HG03565 (cell line): ENCODE results near the gene BTBD10.
A peak's percentile ranks its signal among the peaks of the same experiment; 100 is the strongest.

Source experiments
- ATAC-seq: cut with Tn5 transposase; IDR thresholded peaks from one replicate; pipeline ENCODE4 v1.9.1; 2021; ENCODE audit warnings: mild to moderate bottlenecking, moderate library complexity; ENCODE audit not compliant: unreplicated experiment

The BTBD10 gene

GRCh38 chr11:13376838-13377237 lies 86.2 kb downstream of the BTBD10 start:
- no peak for ATAC-seq

GRCh38 chr11:13376402-13376801 lies 86.6 kb downstream of the BTBD10 start:
- no peak for ATAC-seq

- ATAC-seq, result no peak
Observed at GRCh38 chr11:13375798-13376197, 87.2 kb downstream of the BTBD10 start.

GRCh38 chr11:13373216-13373615 lies 89.8 kb downstream of the BTBD10 start:
- ATAC-seq, result no peak

GRCh38 chr11:13368041-13368446 lies 95.0 kb downstream of the BTBD10 start:
- ATAC-seq, result no peak

GRCh38 chr11:13367115-13367514 lies 95.9 kb downstream of the BTBD10 start:
- no peak for ATAC-seq

- no peak for ATAC-seq
Observed at GRCh38 chr11:13366266-13367026, 96.6 kb downstream of the BTBD10 start.

GRCh38 chr11:13364388-13364787 lies 98.6 kb downstream of the BTBD10 start:
- ATAC-seq, result no peak

GRCh38 chr11:13362596-13363109 lies 100.4 kb downstream of the BTBD10 start:
- ATAC-seq, result no peak

- ATAC-seq, result no peak
Observed at GRCh38 chr11:13358596-13359270, 104.3 kb downstream of the BTBD10 start.

GRCh38 chr11:13357232-13357631 lies 105.8 kb downstream of the BTBD10 start:
- ATAC-seq, result no peak

GRCh38 chr11:13355191-13355590 lies 107.8 kb downstream of the BTBD10 start:
- no peak for ATAC-seq

- no peak for ATAC-seq
Observed at GRCh38 chr11:13354335-13354734, 108.7 kb downstream of the BTBD10 start.

- no peak for ATAC-seq
Observed at GRCh38 chr11:13352711-13353110, 110.3 kb downstream of the BTBD10 start.

- no peak for ATAC-seq
Observed at GRCh38 chr11:13349581-13349980, 113.4 kb downstream of the BTBD10 start.

GRCh38 chr11:13349046-13349445 lies 114.0 kb downstream of the BTBD10 start:
- no peak for ATAC-seq

GRCh38 chr11:13348305-13348704 lies 114.7 kb downstream of the BTBD10 start:
- ATAC-seq, result no peak

- ATAC-seq, result no peak
Observed at GRCh38 chr11:13347901-13348300, 115.1 kb downstream of the BTBD10 start.

GRCh38 chr11:13346470-13346869 lies 116.6 kb downstream of the BTBD10 start:
- no peak for ATAC-seq

GRCh38 chr11:13344818-13345217 lies 118.2 kb downstream of the BTBD10 start:
- no peak for ATAC-seq

- ATAC-seq, result peak; percentile 39
Observed at GRCh38 chr11:13343931-13344717, 118.9 kb downstream of the BTBD10 start.
